Kasumi-1 (cell line): ENCODE measurements around the gene DNAJC30.

Source experiments
- DNase-seq, 2 experiments: peaks; one replicate each; lab custom pipeline; 2025; lab: John Stamatoyannopoulos, UW

The DNAJC30 gene

DNA sequence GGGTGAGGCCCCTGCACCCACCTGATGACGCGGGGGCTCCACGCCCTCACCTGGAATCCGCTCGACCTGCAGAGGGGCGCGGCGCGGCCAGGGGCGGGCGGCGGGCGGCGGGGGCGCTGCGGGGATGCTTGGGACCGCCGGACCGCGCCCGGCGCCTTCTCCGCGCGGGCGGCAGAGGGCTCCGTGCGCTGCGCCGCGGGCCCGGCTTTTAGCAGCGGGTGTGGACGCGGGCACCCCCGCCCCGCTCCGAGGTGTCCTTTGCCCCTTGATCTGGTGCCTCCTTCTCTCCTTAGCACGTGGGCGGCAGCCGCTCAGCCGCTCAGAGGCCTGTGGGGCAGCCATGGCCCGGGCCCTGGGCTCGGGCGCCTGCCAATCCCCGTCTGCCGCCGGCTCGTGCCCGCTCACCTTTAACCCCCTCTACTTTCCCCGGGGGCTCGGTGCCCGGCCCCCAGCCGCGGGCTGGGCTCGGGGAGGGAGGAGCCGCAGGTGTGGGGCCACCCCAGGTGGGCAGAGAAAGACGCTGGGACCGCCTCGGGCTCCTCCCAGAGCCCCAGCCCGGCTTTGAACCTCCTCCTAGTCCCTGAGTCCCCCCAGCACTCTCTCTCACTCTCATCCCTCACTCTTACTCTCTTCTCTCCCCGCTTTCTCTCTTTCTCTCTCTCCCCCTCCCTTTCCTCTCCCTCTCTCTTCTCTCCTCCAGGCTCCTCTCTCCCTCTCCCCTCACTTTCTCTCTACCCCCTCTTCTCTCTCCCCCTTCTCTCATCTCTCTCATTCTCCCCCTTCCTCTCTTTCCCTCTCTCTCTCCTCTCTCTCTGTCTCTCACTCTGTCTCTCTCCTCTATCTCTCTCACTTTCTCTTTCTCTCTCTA, 35.3 kb downstream of the DNAJC30 start:
- no peak for DNase-seq

GRCh38 chr7:73646785-73647724, 36.2 kb downstream of the DNAJC30 start:
- no peak for DNase-seq

- DNase-seq, result peak; percentile 41 to 47
Observed at GRCh38 chr7:73645643-73646174, 37.5 kb downstream of the DNAJC30 start.

DNA sequence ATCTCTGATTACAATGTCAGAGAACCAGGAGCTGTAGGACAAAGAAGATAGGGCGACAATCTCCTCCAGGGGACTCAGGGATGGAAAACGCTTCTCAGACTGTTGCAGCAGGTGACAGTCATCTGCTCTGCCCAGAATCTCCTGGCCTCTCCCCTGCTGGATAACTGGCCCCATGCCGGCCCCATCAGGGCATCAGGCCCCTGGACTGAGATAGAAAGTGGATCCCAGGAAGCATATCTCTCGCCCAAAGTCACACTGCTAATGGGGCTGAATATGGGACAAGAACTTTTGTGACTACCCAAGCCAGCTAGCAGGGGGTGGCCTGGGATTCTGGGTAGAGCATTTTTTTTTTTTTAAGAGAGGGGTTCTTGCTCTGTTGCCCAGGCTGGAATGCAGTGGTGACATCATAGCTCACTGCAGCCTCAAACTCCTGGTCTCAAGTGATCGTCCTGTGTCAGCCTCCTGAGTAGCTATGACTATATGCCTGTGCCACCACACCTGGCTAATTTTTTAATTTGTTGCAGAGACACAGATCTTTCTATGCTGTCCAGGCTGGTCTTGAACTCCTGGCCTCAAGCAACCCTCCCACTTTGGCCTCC, 38.5 kb downstream of the DNAJC30 start:
- DNase-seq, result no peak

DNA sequence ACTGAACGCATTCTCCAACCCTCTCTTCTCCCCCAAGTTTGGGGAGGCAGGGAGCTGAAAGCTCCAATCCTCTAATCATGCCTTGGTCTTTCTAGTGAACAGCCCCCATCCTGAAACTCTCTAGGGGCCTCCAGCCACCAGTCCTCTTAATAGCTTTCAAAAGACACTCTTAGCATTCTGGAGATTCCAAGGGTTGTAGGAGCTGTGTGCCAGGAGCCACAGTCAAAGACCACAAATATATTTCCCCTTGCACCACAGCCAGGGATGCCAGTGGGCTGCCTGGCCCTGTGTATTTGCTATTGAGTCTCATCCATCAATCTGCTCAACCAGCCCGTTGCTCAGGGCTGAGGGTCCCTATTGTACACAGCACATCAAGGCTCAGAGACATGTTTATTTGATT, 40.4 kb downstream of the DNAJC30 start:
- no peak for DNase-seq

DNA sequence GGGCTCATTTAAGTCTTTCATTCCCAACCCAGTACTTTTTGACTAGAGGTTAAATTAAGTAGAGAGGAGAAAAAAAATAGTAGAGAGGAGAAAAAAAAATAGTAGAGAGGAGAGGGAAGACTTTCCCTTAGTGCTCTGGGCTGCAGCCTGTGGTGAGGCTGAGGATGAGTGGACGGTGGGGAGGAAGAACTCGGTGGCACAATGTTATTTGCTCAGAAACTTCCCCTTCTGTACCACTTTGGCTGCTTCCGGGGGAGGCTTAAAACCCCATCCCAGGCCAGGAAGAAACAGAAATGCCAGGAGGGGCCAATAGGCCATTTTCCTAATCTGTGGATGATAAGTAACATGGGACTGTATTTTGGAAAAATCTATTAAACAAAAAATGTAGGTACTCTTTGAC, 44.3 kb downstream of the DNAJC30 start:
- peak; percentile 50 to 63 for DNase-seq

DNA sequence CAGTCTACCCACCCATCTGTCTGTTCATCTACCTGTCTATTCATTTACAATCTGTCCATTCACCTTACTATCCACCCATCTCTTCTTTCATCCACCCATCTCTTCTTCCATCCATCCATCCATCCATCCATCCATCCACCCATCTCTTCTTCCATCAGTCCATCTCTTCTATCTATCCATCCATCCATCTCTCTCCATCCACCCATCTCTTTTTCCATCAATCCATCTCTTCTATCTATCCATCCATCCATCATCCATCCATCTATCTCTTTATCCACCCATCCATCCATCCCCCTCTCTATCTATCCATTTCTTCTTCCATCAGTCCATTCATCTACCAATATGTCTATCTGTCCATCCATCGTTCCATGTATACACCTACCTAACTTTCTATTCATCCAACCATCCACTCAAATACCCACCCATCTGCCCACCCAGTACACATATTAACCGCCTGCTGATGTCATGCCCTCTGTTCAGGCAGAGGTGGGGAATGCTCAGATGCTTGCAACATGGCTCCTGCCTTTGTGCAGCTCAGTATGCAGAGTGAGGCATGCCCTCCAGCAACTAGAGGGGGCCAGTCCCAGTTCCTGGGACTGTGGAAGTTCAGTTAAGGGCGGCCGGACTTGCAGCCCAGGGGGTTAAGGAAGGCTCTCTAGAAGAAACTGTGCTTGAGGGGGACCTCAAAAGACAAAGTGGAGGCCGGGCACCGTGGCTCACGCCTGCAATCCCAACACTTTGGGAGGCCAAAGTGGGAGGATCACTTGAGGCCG, 47.6 kb downstream of the DNAJC30 start:
- DNase-seq, result no peak

DNA sequence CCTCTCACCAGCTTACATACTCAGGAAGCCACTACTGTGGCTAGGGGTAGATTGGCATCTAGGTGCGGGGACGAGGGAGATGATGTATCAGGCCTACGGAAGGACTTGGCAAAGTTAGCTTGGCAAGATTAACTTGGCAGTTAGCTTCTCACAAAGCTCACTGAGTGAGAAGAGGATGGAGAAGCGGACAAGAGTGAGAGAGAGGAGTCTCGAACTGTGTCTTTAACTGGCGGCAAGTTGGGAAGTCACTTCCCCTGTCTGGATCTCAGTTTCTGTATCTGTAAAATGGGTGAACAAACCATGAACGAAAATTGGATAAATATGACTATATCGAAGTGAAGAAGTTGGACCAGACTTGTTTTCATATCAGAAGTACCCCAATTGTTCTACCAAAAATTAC, 49.4 kb downstream of the DNAJC30 start:
- DNase-seq, result no peak

- DNase-seq, result no peak
Observed at GRCh38 chr7:73633323-73633722, 49.9 kb downstream of the DNAJC30 start.

GRCh38 chr7:73631558-73631957, 51.7 kb downstream of the DNAJC30 start:
- DNase-seq, result no peak
